Measurements from ENCODE around the gene PRDX5. TPM values are rescaled to one million over a fixed set of nuclear protein-coding genes. Genes with fewer than 3 reads are reported as not detected.

PRDX5 gene
- total and polyA plus RNA-seq, 9 of the 15 experiments (the other 6 are each of a cell fraction or from before 2014, with no cell fraction given): 40.8 to 327 (median 204) TPM

- TF ChIP-seq MNT (conservative IDR thresholded peaks at IDR 0.05) (peak; percentile 86 to 87), YBX1 (IDR thresholded peaks at IDR 0.05) (no peak), ZNF3 (CRISPR knock-in tag; IDR thresholded peaks at IDR 0.05) (no peak), FOXJ3 (CRISPR knock-in tag; IDR thresholded peaks at IDR 0.05) (no peak), HMGN3 (IDR thresholded peaks at IDR 0.05; ENCODE audit: borderline replicate concordance, extremely low read depth, insufficient read length, low read depth, low read length) (no peak), SP2 (IDR thresholded peaks at IDR 0.05; ENCODE audit: extremely low read depth, low read depth, low read length, poor library complexity, severe bottlenecking) (no peak), CHAMP1 (IDR thresholded peaks at IDR 0.05) (no peak), ZBTB43 (CRISPR knock-in tag; IDR thresholded peaks at IDR 0.05) (no peak), JUND (IDR thresholded peaks at IDR 0.05; ENCODE audit: borderline replicate concordance, low read depth, low read length) (0 out of 2 replicates have a peak, but pooled peaks have one; percentile 34), JUND (tag; IDR thresholded peaks at IDR 0.05; ENCODE audit: borderline replicate concordance, low read depth, low read length) (peak; percentile 61; the same call in 2 of the 3 replicates), HNRNPUL1 (IDR thresholded peaks at IDR 0.05; ENCODE audit: low read length) (no peak), TFAM (CRISPR knock-in tag; conservative IDR thresholded peaks at IDR 0.05) (no peak), SMAD4 (CRISPR knock-in tag; conservative IDR thresholded peaks at IDR 0.05) (0 out of 2 replicates have a peak, but pooled peaks have one; percentile 63), GATAD2B (IDR thresholded peaks at IDR 0.05; ENCODE audit: borderline replicate concordance) (peak; percentile 44; the same call in 1 of the 2 replicates), RBBP5 (IDR thresholded peaks at IDR 0.05; ENCODE audit: borderline replicate concordance, insufficient read depth, low read length, poor library complexity, severe bottlenecking) (peak; percentile 55), TAF9B (IDR thresholded peaks at IDR 0.05; ENCODE audit: partially characterized antibody) (no peak), GTF2F1 (IDR thresholded peaks at IDR 0.05; ENCODE audit: low read depth, low read length) (0 out of 2 replicates have a peak, but pooled peaks have one; percentile 22), KLF13 (tag; IDR thresholded peaks at IDR 0.05; ENCODE audit: borderline replicate concordance, low read depth) (no peak)
- TF ChIP-seq, protein P1, sequence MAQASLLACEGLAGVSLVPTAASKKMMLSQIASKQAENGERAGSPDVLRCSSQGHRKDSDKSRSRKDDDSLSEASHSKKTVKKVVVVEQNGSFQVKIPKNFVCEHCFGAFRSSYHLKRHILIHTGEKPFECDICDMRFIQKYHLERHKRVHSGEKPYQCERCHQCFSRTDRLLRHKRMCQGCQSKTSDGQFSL (CRISPR knock-in tag; IDR thresholded peaks at IDR 0.05): no peak
- TF ChIP-seq, protein P1 (tag; IDR thresholded peaks at IDR 0.05): no peak
Measured at GRCh38 chr11:64304316-64305072, 13.4 kb upstream of the PRDX5 start (continued).
